ENCODE results near the gene KRT2.

- TF ChIP-seq, protein P1, sequence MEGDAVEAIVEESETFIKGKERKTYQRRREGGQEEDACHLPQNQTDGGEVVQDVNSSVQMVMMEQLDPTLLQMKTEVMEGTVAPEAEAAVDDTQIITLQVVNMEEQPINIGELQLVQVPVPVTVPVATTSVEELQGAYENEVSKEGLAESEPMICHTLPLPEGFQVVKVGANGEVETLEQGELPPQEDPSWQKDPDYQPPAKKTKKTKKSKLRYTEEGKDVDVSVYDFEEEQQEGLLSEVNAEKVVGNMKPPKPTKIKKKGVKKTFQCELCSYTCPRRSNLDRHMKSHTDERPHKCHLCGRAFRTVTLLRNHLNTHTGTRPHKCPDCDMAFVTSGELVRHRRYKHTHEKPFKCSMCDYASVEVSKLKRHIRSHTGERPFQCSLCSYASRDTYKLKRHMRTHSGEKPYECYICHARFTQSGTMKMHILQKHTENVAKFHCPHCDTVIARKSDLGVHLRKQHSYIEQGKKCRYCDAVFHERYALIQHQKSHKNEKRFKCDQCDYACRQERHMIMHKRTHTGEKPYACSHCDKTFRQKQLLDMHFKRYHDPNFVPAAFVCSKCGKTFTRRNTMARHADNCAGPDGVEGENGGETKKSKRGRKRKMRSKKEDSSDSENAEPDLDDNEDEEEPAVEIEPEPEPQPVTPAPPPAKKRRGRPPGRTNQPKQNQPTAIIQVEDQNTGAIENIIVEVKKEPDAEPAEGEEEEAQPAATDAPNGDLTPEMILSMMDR (IDR thresholded peaks at IDR 0.05; ENCODE audit: low read depth, low read length, missing input control): no peak
- TF ChIP-seq MAX (IDR thresholded peaks at IDR 0.05) (no peak), JUND (IDR thresholded peaks at IDR 0.05) (no peak), RAD21 (IDR thresholded peaks at IDR 0.05) (no peak), FOXA1 (IDR thresholded peaks at IDR 0.05) (no peak), SP1 (IDR thresholded peaks at IDR 0.05) (no peak), NR2F2 (IDR thresholded peaks at IDR 0.05) (no peak), YY1 (IDR thresholded peaks at IDR 0.05) (no peak), EGR1 (IDR thresholded peaks at IDR 0.05; ENCODE audit: low read depth in 2 of 2) (no peak), FOXA2 (IDR thresholded peaks at IDR 0.05) (no peak)
- TF ChIP-seq, protein P2, sequence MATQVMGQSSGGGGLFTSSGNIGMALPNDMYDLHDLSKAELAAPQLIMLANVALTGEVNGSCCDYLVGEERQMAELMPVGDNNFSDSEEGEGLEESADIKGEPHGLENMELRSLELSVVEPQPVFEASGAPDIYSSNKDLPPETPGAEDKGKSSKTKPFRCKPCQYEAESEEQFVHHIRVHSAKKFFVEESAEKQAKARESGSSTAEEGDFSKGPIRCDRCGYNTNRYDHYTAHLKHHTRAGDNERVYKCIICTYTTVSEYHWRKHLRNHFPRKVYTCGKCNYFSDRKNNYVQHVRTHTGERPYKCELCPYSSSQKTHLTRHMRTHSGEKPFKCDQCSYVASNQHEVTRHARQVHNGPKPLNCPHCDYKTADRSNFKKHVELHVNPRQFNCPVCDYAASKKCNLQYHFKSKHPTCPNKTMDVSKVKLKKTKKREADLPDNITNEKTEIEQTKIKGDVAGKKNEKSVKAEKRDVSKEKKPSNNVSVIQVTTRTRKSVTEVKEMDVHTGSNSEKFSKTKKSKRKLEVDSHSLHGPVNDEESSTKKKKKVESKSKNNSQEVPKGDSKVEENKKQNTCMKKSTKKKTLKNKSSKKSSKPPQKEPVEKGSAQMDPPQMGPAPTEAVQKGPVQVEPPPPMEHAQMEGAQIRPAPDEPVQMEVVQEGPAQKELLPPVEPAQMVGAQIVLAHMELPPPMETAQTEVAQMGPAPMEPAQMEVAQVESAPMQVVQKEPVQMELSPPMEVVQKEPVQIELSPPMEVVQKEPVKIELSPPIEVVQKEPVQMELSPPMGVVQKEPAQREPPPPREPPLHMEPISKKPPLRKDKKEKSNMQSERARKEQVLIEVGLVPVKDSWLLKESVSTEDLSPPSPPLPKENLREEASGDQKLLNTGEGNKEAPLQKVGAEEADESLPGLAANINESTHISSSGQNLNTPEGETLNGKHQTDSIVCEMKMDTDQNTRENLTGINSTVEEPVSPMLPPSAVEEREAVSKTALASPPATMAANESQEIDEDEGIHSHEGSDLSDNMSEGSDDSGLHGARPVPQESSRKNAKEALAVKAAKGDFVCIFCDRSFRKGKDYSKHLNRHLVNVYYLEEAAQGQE (IDR thresholded peaks at IDR 0.05): no peak
- TF ChIP-seq, protein P3, sequence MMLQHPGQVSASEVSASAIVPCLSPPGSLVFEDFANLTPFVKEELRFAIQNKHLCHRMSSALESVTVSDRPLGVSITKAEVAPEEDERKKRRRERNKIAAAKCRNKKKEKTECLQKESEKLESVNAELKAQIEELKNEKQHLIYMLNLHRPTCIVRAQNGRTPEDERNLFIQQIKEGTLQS (IDR thresholded peaks at IDR 0.05): no peak
These were observed 35.2 kb downstream of the KRT2 start for GRCh38 chr12:52616680-52617402.

Data from liver (tissue), 3 donors.